Left hindlimb (tissue), 1 donor: Measurements from ENCODE around the gene CDH4.

Experiments used
- DNase-seq: peaks from one replicate; pipeline ENCODE4 v3.0.0-alpha.2; 2018

Gene CDH4

DNA sequence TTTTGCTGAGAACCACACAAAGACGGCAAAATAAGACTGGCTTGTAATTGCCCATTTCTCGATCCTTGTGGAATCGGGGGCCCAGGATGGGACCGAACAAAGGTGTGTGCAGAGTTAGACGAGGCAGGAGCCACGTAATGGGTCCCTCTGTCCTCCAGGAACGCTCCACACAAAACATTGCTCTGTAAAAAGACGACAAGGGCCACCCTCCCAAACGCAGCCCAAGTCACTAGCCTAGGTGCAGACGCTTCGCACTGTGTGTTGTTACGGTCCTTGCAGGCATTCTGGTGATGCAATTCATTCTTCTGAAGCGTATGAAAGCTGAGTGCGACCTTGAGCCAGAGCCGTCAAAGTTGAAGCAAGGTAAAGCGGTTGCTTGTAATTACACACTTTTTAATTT is 450.2 kb downstream of the CDH4 start:
- no peak for DNase-seq

DNA sequence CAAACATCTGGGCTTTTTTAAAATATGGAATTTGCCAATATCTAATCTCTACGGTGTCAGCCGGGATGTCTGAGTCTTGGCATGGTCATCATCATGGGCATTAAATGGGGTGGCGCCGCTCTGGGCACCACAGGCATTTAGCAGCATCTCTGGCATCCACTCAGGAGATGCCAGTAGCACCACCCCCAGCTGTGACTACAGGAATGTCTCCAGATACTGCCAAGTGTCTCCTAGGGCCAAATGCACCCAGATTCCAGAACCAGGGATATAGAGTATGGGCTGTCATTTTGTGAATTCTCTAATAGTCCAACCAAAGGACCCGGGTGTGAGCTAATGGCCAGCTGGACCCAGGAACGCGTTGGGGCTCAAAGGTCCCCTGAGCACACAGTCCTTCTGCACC is 452.6 kb downstream of the CDH4 start:
- DNase-seq = no peak

DNA sequence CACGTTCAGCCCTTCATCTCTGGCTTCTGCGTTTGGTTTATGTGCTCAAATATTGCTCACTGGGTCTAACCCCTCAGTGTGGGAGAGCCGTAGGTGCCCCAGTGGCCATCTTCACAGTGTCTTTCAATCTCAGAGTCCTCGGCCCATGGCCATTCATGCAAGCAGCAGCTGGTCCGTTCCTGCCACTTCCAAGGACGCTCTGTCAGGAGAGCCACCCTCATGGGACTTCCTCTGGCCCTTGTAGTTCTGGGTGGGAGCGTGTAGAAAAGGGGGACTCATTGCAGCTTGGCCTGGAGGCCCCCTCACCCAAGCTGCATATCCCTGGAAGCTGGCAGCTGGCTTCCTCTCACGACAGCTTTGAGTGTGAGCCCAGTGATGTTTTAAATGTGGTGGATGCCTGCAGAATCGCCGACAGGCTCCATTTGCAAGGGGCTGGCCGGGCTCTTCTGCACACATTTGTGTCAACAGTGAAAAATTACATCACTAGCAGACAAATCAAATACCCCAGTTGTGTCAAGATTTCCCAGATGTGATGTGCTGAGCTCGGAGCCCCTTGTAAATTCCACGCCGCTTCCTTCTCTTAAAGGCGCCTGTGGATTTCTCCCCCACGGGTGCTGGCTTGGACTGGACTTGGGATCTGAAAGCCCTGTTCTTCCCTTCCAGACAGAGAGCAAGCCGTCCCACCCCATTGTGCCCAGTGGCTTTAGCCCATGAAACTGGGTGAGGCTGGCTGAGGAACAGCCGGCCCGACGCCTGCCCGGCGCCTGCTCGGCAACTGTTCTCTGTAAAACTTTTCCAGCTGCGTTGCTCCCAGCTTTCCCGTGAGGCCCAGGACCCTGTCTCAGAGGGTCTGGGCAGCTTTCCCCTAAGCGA is 453.6 kb downstream of the CDH4 start:
- no peak for DNase-seq

DNA sequence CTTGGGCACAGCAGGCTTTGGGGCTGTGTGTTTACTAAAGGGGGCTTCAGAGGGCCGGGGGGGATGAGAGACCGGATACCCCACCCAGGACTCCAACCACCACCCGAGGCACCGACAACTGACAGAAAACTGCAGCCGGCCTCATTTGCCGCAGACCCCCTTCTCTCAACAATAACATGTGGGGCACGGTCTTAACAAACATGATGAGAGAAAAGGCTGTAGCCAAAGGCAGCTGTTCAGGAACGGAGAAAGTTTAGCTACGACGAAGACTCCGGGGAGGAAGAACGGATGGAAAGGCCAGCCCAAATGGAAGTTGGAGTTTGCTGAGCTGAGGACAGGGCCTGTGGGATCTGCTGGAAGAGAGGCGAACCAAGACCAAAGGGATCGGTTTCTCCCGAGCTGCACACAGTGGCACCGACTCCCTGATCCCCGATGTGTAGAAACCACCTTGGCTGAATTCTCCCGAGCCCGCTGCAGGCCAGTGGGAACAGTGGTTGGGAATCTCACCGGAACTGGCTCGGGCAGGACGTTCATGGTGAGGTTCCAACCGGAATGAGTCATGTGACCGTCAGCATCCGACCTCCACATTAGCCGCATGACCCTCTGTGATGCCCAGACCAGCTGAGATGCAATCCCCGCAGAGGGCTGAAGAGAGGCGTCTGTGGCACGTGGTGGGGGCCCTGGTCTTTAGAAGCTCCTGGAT is 454.3 kb downstream of the CDH4 start:
- no peak for DNase-seq

DNA sequence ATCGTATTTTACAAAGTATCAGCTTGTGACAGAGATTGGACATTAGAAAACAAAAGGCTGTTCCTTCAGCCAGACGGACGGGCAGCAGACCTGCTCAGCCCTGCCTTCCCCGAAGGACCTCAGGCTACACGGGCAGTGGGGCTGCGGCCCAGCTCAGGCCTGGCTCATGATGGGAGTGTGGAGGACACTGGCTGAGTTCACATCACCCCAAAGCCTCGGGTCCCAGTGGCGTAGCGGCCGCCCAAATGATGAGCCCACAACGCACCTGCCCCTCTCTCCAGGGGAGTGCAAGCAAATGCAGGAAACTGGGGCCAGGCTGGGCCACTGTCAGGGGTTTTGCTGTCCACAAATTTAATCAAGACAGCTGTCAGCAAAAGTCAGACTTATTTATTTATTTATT is 456.8 kb downstream of the CDH4 start:
- DNase-seq = no peak

DNA sequence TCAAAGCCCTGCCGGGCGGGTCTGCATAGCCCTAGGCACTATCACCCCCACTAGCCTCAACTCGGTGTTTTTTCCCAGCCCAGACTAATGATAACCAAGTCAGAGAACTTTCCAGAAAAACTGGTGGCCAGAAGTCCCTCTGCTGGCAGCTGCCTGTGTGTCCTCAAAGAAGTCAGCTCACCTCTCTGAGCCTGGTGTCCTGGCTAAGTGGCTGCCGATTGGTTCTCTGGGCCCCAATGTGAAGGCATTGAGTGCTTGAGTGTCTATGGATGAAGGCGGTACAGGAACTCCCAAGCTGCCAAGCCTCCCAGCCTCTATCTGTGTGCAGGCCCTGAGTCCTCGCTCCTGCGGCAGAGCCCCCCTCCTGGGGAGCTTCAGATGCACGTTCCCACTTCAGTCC is 458.0 kb downstream of the CDH4 start:
- DNase-seq = no peak

DNA sequence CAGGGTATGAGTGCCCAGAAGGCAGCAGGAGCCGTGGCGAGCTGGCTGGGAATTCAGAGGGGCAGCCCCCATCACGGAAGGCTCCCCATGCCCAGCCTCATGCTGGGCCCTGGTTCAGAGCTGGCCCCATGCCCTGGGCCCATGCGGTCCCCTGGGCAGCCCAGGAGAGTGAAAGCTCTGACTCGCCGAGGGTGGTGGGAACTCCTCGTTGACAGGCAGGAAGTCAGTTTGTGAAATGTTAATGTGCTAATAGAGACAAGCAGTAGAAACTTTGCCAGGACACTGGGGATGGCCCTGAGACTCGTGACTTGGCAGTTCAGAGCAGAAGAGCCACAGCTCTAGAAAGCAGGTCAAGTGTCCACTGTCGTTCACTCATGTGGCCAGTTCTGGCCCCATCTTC is 460.6 kb downstream of the CDH4 start:
- DNase-seq = no peak

DNA sequence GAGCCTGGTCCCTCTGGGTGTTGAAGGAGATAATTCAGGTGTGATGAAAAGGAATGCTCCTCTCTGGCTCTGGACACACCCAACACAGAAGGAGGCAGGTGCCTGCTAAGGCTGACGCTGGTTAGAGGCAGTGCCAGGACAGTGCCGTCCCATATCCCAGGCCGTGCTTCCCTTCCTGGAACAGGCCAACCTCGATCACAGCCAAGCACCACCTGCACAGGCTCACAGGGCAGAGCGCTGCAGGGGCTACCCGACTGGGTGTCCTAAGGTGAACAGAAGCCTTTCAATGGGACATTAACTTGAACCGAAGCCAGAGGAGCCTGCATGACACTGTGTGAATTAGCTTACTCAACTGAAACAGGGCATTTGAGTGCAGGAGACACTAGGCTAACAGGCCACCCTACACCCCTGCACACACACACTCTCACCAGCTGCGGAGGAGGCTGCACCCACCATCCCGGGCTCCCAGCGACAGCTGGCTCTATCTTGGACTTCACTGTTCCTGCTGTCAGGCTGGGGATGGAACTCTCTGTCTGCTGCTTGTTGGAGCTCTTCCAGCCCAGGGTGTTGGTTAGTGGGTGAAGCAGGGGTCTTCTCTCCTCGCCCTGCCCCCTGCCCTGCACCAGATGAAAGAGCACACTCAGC is 466.4 kb downstream of the CDH4 start:
- DNase-seq = no peak

DNA sequence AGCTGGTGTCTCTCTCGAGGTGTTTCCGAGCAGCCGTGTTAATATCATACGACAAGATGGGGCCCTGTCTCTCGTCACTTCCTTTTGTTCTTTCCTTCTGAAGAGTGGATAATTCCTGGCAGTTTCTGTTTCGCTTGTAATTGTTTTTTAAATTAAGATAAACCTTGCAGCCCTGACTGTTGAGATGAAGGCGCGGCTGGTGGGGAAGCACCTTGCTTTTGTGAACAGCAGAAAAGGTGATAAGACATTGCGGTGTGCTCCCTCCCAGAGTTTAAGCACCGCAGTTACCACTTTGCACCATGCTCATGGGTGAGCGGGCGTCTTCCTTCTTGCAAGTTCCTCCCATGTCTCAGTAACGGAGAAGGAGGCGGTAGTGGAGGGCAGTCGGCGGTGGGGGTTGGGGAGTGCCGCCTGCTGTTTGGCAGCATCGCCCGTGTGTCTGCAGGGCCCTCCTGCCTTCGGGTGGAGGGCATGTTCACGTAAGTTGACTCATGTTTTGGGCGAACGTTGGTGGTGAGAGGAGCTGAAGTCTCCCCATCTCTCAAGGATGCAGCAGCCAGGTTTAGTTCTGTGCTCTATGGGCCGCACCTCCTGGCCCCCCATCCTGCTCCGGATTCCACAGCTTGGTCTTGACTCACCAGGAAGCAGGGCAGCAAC is 467.8 kb downstream of the CDH4 start:
- DNase-seq = no peak

DNA sequence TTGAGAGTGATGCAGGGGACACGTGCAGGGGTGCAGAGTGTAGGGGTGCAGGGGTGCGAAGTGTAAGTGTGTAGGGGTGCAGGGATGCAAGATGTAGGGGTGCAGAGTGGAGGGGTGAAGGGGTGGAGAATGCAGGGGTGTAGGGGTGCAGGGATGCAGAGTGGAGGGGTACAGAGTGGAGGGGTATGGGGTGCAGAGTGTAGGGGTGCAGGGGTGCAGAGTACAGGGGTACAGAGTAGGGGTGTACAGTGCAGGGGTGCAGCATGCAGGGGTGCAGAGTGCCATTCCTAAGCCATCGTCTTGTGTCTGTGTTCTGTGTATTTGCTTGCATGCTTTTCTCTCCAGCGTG is 468.3 kb downstream of the CDH4 start:
- DNase-seq = no peak

DNA sequence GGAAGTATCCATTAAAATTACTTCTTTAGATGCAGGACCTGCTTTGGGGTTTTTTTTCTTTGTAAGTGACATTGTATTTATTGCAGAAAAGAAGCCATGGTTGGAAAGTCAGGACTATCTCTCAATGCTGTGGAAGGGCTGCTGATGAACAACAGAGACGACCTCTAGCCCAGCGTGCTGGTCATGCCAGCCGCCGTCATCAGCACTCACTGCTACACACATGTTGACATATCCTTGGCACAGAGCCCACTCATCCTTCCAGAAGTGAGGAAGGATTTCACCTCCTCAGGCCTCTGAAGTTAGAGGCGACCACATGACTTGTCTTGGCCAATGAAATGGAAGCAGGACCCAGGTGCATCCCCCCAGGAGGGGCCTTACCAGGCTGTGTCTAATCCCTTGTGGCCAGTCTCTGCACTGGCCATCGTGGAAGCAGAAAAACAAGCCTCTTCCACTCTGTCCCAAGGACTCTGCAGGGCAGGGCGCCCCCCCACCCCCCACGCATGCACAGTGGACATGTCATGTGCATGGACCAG is 470.2 kb downstream of the CDH4 start:
- no peak for DNase-seq

DNA sequence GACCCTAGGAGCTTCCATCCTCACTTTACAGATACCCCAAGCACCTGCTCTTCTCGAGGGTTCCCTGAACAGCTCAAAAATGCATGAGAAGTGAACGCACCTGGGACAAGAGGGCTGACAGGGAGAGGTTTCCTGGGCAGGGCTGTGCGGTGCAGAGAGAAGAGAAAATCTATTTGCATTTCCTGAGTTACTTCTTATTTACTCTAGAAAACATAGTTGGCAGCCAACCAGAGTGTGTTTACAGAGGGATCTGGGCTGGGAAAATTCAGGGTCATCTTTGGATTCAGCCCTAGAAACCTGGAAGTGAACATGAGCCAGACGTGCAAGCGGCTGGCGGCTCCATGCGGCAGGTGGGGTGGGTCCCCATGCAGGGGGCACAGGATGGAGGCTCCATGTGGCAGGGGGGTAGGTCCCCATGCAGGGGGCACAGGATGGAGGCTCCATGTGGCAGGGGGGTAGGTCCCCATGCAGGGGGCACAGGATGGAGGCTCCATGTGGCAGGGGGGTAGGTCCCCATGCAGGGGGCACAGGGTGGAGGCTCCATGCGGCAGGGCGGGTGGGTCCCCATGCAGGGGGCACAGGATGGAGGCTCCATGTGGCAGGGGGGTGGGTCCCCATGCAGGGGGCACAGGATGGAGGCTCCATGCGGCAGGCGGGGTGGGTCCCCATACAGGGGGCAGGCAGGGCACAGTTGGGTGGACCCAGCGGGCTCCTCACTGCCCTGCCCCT is 471.6 kb downstream of the CDH4 start:
- DNase-seq = no peak

DNA sequence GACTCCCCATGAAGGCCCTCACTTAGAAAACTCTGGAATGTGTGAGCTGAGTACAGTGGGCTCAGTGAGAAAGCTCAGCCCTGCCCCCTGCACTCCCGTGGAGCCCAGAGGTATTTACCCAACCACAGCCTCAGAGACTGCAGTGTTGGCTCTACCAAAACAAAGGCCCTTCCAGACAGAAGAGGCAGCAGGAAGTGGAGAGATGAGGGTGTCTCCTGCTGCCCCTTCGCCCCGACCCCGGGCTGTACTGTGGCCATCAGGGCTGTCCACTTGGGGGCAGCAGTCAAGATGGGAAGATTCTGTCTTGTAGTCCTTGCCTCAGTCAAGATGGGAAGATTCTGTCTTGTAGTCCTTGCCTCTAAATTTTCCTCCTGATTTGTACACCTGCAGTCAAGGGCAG is 472.3 kb downstream of the CDH4 start:
- DNase-seq = no peak

DNA sequence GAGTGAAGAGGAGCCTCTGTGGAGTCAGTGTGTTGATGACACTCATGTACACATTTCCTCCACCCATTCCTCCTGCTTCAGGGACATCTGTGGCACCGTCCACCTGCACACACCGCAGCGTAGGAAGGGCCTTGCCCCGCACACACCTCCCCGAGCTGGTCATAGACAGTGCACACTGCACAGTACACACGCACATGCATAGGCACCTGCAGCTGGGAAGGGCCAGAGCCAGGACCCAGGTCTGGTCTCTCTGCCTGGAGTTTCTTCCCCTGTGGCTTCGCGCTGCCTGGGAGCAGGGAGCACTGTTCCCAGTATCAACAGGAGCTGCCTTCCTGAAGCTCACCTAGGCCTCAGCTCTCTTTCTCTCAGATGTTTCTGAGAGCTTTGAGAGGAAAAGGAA is 473.1 kb downstream of the CDH4 start:
- DNase-seq = no peak

DNA sequence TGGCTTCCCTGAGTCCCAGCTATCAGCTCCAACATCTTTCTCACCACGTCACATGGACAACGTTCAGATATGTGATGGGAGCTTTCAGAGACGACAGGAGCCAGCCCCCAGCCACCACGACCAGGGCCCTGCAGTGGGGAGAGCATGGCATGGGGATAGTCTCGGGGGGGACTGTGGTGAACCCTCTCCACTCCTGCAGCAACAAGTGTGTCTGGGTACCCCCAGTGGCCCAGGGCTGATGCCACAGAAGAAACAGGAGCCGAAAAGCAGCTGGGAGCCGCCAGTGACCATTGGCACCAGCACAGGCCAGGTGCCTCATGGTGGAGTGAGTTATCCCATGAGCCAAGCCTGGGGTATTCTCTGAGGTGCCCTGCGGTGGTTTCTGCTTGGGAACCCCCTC is 473.9 kb downstream of the CDH4 start:
- no peak for DNase-seq

DNA sequence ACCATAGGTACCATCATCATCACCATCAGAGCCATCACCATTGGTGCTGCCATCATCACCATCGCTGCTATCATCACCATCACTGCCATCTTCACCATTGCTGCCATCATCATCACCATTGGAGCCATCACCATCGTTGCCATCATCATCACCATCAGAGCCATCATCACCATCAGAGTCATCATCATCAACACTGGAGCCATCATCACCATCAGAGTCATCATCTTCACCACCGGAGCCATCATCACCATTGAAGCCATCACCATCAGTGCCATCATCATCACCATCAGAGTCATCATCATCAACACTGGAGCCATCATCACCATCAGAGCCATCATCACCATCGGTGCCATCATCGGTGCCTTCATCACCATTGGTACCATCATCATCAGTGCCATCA is 474.9 kb downstream of the CDH4 start:
- DNase-seq = no peak

DNA sequence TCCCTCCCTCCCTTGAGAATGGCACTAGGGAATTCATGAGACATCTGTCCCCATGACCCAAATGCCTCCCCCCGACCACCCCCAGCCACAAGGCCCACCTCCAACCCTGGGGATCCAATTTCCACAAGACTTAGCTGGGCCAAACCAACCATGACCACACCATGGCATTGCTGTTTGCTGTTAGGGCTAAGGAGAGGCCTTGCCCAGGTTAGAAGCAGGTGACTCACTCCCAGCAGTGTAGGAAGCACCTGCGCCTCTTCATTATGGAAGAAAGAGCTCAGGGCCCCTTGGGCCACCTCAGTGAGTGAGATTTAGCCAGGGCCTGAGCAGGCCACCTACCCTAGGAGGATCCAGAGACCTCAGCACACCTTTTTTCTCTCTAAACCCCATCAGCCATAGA is 475.7 kb downstream of the CDH4 start:
- no peak for DNase-seq

DNA sequence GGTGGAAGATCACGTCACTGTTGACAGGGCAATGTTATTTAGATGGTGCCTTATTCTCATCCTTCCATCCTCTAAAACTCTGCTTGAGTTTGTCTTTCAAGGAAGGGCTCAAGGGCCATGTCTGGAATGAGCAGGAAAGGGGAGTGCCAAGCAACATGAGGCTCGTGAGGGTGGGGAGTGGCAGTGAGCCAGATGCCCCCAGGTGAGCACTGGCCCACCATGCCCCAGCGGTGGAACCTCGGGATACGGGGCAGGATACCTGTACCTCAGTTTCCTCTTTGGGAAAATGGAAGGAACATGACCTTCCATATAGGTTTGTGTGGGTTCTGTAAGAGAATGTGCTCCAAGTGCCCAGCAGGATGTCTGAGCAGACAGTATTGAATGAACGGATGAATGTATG is 476.3 kb downstream of the CDH4 start:
- no peak for DNase-seq

DNA sequence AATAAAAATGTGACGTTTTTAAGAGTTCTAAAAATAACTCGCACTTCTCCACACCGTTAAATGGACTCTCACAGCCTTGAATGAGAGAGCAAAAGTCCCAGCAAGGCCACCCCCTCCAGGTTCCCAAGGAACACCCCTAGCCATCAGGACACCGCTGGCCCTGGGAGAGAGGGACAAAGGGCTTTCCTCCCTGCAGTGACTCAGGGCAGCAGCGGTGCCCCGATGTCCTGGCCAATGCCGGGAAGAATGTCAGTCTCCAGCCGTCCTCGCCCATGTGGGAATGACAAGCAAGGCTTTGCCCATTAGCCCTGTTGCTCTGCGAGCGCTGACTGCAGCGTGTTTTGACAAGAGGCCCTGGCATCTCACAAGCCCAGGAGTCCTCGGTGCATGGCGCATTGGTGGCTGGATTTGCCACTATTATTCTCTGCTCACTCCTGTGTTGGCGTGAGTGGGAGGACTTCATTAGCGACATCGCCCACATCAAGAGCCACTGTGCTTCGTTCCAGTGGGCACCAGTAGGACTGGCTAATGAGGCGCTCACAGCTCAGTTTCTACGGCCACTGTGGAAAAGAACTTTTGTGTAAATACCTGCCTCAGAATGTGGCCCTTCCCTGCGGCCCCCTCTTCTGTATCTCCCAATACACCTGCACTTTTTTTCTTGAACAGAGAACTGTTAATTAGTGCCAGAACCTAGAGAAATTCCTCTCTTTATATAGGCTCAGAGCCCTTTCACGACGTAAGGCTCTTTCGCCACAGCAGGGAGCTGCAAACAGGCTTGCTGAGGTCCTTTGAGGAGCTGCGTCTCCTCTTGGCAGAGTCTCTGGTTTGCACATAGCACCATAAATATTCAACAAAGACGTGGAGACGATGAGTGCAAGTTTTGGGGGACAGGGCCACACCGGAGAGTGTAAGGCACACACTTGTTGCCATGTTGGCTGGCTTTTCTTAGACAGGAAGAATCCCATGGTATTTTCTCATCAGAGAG is 477.0 kb downstream of the CDH4 start:
- no peak for DNase-seq

DNA sequence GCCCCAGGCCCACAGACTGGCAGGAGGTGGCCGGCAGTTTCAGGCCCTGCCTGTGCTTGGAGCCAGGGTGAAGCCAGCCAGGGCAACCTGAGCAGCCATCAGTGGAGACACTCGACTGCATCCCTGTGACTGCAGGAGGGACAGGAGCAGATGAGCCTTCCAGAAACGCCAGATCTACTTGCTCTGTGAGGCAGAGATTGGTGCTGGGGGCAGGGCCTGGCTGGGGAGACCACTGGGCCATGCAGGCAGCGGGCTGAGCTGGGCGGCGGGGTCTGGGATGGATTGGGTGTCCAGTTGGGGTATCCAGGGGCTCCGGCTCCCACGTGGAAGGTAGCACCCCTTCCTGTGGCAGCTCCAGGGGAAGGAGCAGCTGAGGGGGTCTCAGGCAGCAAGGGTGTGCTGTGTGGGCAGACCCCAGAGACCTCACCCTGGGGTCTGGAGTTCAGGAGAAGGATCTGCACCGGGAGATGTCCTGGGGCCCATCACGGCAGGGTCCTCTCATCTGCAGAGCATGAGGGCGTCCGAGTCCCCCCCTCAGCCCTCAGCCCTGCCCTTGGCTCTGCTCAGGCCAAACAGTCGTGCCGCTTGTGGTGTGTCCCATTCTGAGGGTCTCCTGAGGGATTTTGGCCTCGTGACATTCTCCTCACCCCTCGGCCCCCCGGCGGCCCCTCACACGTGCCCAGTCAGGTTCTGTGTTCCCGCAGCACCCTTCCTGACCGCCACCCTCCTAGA is 478.7 kb downstream of the CDH4 start:
- DNase-seq = no peak
